HG02852 (cell line): ENCODE data around the gene CLP1.
"Not testable (repeated sequence)": the region's sequence is repeated elsewhere in the genome, so short reads cannot be mapped to it uniquely, and the experiment has no call there.

ENCODE experiments used
- ATAC-seq: cut with Tn5 transposase; IDR thresholded peaks from one replicate; pipeline ENCODE4 v1.9.1; 2021; ENCODE audit warnings: mild to moderate bottlenecking, moderate library complexity; ENCODE audit not compliant: unreplicated experiment

The CLP1 gene

DNA sequence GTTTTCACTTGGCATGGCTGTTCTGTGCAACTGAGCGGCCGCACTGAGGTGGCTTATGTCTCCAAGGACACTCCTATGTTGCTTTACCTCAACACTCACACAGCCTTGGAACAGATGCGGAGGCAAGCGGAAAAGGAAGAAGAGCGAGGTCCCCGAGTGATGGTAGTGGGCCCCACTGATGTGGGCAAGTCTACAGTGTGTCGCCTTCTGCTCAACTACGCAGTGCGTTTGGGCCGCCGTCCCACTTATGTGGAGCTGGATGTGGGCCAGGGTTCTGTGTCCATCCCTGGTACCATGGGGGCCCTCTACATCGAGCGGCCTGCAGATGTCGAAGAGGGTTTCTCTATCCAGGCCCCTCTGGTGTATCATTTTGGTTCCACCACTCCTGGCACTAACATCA is 2.1 kb downstream of the CLP1 start:
- ATAC-seq = no peak

DNA sequence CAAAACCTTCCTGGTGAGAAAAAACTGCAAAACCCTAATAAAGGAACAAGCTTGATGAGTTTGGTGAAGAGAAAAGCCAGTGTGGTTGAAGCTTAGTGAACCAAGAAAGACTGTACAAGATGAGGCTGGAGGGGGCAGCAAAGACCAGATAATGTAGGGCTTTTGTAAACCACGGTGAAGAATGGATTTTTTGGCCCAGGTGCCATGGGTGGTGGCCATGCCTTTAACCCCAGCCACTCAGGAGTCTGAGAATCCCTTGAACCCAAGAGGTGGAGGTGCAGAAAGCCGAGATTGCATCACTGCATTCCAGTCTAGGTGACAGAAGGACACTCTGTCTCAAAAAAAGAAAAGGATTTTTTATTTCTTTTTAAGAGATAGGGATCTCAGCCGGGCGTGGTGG is 5.3 kb downstream of the CLP1 start:
- ATAC-seq = no peak

DNA sequence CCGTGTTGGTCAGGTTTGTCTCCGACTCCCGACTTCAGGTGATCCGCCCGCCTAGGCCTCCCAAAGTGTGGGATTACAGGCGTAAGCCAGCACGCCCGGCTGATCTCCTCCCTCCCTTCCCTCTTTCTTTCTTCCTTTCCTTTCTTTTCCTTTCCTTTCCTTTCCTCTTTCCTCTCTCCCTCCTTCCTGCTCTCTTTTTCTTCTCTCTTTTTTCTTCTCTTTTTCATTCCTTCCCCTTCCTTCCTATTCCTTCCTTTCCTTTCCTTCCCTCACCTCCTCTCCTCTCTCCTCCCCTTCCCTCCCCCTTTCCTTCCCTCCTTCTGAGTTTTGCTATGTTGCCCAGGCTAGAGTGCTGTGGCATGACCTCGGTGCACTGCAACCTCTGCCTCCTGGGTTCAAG is 6.4 kb downstream of the CLP1 start:
- ATAC-seq = no peak

DNA sequence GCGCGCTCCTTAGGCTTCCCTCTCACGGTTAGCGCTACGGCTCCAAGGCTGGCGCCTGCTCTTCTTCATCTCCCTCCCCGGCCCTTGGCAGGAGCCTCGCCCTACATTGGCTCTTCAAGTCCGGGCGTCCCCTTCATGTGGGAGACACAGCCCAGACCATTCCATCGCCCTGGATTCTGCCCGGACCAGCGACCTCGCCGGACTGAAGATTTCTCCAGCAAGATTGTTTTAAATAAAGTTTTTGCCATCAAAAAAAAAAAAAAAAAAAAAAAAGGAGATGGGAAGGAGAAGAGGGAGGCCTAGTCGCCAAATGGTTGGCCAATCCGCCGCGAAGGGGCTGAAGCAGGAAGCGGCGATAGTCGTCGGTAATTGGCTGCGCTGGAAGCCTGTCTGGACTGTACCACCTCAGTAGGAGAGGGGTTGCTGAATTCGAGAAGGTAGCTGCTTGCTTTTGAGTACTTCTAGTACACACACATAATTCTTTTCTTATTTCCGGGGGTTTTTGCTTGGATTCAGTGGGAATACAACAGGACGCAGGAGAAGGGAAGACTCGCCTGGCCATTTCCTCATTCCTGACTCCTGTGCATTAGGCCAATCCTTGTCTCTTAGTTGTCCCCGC is 9.7 kb downstream of the CLP1 start:
- ATAC-seq = peak; percentile 65

DNA sequence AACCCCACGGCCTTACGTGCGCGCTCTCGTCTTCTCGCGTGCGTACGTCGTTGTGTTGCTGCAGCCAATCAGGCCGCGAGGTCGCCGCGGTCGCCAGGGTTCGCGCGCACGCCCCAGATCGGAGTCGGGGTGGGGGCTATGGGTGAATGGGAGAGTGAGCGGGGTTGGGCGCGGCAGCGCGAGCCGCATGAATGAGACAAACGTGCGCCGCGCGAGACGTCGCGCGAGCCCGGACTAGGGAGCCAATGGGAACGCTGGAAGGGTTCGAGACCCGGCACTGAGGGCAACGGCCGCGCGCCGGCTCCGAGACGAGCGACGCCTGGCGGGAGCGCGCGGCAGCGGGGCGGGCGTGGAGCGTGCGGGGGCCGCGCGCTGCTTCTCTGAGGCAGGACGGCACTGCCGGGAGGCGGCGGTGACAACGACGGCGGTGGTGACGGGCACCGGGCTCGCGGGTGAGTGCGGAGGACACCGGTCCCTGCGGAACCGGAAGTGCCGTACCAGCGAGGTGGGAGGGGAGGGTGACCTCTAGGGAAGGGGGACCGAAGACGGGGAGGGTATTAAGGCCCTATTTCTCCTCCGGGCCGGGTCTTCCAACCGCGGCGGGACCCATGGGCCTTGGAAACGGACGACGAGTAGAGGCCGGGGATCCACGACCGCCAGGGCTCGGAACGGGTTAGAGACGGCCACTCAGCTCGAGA is 10.3 kb downstream of the CLP1 start, which contains the start of gene ZDHHC5:
Gene ZDHHC5 (plus strand): TSS at position 379 of the 698 bp plus-strand sequence. CDS start 4,977 bp downstream, outside the sequence.
- peak; percentile 78 for ATAC-seq

DNA sequence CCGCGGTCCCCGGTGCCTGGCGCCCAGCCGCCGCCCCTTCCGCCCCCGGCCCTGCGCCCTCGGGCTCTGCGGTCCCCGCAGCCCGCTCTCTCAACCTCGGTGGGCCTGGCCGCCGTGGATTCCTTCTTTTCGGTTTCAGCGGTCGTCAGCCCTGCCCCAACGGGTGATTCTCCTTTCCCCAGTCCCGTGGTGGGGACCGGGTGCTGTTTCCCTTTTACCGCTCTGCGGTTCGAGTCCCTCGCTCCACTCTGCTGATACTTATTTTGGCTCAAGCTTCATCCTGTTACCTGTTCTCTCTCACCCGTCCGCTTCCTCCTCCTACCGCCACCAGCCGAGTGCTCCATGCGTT is 10.8 kb downstream of the CLP1 start:
- ATAC-seq = peak; percentile 5

DNA sequence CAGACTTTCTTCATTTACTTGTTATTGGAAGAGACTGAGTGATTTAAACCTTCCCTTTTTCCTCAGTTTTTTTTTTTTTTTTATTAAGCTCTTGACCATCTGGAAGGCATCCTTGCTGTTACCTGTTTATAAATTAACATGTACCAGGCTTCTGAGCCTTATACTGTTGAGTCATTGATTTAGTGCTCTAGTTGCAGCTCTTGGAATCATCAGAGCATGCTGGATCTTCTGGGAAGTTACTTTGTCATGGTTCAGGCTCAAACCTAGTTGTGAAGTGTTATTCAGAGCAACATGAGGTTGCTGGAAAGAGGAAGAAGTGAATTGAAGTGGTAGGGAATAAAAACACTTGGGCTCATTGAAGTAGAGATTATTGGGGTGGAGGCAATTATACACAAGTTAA is 16.7 kb downstream of the CLP1 start:
- no peak for ATAC-seq

DNA sequence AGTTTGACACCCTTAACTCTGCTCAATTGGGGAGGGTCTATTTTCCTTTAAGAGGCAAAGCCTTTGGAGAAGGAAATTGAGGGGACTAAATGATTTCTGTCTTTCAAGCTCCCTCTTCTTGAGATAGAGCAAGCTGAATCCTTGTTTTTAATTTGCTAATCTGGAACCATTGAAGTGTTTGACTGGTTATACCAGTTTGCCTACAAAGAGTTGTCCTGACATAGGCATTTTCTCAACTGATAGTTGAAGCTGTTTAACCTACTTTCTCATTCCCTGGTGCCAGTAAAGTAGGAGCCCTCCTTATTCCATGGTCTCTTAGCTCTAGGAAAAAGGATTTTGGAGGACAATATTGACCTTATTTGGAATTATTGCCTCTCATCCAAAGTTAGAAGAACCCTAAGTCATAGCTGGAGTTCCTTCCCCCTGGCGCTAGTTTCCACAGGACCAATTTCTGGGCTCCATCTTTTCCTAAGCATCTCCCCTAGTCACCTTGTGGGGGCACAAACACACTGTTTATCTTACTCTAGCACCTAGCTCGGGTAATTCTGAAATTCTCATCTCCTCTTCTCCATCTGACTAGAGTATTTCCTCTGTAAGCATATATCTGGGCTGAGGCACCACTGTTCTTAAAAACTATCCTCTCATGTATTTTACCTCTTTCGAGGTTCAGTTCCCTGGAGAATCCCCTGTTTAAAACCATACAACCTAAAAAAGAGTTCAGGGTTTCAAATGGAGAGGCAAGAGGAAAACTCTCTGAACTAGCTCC is 17.8 kb downstream of the CLP1 start:
- no peak for ATAC-seq

DNA sequence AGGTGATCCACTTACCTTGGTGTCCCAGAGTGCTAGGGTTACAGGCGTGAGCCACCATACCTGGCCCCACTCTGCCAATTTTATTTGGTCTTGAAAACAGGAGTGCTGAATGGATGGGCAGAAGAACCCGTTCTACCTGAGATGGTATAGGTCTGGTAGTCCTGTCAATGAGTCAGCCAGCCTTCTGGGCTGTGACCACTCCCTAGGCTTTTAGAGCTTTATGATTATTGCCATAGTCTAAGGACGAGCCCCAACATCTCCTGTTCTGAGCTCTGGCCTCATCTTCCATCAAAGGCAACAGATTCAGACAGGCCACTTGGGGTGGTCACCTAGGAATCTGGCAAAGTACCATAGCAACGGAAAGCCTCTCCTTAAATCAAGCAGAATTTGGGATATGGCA is 21.8 kb downstream of the CLP1 start:
- no peak for ATAC-seq

DNA sequence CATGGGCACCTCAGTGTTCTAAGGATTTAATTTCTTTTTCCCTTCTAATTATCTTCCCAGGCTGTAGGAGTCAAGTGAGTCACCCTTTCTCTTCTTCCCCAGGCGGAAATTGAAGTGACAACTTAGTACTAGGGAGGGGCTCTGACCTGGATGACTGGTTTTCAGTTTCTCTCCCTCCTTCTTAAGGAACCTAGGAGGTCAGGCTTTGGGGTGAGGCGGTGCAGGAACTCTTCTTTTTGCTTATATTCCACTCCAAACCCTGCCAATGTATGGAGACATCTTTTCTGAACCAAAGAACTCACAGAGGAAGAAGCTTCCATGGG is 23.0 kb downstream of the CLP1 start:
- ATAC-seq = no peak

DNA sequence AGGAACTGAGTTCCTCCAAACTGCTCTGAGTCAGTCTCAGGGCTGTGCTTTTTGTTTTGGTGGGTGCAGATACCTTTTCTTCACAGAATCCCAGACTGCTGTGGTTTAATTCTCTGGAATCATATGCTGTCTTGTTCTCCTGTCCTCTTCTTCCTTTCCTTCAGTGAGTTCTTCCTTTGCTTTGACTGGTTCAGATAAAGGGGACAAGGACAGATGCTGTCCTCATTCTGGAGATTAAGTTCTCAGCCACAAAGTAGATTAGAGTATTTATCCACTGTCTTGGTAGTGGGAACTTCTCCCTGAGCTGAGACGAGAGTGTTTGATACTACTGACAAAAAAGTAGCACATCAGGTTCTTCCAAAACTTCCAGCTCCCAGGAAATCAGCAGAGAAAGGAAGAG is 23.6 kb downstream of the CLP1 start:
- no peak for ATAC-seq

DNA sequence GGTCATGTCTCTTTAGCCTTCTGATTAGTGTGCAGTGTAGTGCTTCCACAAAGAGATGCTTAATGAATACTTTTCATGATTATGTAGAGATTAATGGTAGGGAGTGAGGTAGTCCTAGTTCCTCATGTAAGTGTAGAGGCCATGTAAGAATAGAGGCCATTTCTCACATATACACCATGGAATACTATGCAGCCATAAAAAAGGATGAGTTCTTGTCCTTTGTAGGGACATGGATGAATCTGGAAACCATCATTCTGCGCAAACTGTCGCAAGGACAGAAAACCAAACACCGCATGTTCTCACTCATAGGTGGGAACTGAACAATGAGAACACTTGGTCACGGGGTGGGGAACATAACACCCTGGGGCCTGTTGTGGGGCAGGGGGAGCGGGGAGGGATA is 32.9 kb downstream of the CLP1 start:
- ATAC-seq = not testable (repeated sequence)

DNA sequence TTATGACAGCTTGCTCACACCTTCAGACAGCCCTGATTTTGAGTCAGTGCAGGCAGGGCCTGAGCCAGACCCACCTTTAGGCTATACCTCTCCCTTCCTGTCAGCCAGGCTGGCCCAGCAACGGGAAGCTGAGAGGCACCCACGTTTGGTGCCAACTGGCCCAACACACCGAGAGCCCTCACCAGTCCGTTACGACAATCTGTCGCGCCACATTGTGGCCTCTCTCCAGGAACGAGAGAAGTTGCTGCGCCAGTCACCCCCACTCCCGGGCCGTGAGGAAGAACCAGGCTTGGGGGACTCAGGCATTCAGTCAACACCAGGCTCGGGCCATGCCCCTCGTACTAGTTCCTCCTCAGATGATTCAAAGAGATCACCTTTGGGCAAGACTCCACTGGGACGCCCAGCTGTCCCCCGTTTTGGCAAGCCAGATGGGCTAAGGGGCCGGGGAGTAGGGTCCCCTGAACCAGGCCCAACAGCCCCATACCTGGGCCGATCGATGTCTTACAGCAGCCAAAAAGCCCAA is 41.3 kb downstream of the CLP1 start:
- no peak for ATAC-seq

DNA sequence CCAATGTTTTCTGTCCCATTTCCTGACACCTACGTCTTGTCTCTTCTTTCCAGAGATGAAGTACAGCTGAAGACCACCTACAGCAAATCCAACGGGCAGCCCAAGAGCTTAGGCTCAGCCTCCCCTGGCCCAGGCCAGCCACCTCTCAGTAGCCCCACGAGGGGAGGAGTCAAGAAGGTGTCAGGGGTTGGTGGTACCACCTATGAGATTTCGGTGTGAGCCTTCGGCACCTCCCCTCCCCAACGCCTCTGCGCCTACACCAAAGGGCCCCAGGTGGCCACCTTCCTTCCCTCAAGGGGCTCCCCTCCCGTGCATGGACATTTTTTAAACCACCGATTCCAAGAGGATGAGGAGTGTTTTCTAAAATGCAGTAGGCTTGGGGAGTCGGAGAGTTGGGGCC is 42.3 kb downstream of the CLP1 start:
- ATAC-seq = no peak

DNA sequence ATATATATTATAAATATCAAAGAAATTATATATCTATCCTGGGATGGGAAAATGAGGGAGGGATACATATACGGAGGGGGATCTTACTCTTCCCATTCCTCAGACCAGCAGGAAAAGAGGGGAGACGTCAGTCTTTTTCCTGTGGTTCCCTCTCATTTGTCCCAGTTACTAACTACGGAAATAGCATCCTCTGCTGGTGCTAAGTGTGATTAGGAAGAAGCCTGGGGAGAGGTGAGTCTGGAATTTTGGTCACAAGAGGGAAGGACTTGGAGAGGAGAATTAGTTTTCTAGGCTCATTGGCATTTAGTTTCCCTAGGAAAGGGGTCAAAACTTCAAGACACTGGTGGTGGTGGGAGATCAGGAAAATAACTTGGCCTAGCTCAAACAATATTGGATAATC is 42.9 kb downstream of the CLP1 start:
- ATAC-seq = no peak

DNA sequence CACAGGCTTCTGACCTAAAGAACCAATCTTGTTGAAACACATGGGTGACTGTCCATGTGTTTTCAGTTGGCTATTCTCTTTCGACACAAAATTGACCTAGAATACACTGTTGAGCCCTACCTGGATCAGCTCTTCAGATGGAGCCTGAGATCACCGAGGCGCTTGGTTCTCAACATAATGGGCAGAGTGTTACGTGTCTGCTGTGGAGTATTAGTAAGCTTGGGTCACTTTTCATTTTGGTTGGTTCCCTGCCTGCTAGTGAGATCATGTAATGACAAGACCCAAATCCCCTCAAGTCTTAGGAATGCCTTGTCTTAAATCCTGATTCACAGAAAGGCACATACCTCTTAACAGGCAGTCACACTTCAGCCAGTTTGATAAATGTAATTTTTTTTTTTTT is 45.8 kb downstream of the CLP1 start:
- no peak for ATAC-seq

DNA sequence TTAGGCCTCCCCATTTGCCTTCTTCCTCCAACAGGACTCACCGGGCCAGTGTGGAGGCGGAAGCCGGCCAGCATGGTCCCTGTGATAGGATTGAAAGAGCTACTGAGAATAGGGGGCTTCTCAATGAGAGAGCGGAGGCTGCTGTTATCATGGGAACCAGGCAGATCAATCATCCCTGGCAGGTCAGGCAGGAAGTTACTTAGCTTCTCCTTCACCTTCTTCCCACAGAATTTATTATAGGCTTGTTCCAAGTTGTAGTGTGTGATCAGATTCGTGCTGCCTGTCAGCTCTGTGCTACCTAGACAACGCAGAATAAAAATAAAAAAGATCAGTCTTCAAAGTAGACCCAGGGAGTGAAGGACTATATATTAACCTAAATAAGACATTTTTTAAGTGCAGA is 47.4 kb downstream of the CLP1 start:
- no peak for ATAC-seq

DNA sequence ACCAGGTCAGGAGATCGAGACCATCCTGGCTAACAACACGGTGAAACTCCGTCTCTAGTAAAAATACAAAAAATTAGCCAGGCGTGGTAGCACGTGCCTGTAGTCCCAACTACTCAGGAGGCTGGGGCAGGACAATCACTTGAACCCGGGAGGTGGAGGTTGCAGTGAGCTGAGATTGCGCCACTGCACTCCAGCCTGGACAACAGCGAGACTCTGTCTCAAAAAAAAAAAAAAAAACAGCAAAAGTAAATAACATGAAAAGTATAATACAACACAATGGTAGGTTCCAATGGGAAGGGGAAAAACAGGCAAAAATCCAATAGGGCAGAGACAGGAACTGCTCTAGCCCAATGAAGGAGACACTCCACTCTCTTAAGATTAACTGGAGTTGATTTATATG is 47.9 kb downstream of the CLP1 start:
- ATAC-seq = not testable (repeated sequence)

DNA sequence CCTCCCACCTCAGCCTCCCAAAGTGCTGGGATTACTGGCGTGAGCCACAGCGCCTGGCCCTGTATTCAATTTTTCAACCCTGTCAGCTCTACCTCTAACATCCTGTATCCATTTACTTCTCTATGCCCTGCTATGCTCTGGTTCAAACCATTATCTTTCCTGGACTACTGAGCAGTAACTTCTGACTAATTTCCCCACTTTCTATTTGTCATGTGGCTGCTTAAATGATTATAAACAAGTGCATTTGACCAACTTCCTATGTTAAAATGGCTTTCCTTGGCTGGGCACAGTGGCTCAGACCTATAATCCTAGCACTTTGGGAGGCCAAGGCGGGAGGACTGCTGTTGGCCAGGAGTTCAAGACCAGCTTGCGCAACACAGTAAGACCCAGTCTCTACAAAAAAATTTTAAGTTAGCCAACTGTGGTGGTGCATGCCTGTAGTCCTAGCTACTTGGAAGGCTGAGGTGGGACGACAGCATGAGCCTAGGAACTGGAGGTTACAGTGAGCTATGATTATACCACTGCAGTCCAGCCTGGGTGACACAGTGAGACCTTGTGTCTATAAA is 52.3 kb downstream of the CLP1 start:
- no peak for ATAC-seq
